Stimulated activated CD4-positive, alpha-beta T cell treated with anti-CD3 and anti-CD28 coated beads, Interleukin-4, amount 100 ng/mL, for 4 hours (primary cell): ENCODE measurements around the gene MAL.

Experiments used
- DNase-seq, 2 experiments: peaks; one replicate each; pipeline ENCODE4 v3.0.0-alpha.2; 2020

MAL gene

GRCh38 chr2:94996305-94997100, 29.0 kb upstream of the MAL start:
- no peak for DNase-seq

GRCh38 chr2:94997981-94998930, 27.3 kb upstream of the MAL start:
- DNase-seq: no peak

DNA sequence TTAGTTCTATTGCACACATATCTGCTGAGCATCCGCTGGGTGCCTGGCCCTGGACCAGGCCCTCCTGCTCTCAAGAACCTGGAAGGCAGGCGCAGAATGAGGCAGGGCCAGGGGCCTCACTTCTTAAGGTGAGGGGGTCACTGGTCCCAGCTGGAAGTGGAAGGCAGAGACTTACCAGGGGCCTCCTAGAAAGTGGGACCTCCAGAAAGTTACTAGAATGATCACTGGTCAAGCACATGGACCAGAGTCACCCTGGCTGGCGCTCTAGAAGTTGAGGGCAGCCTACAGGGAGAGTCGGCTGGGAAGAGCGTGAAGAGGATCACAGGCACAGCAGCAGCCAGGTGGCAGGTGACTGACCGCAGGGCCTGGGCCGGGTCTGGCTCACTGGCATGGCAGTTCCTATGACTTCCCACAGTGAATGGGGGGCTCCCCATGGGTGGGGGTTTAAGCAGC, 26.1 kb upstream of the MAL start:
- DNase-seq: no peak

GRCh38 chr2:95001051-95001562, 24.4 kb upstream of the MAL start:
- DNase-seq: no peak

- DNase-seq: no peak
These were observed 23.8 kb upstream of the MAL start for GRCh38 chr2:95001701-95002100.

DNA sequence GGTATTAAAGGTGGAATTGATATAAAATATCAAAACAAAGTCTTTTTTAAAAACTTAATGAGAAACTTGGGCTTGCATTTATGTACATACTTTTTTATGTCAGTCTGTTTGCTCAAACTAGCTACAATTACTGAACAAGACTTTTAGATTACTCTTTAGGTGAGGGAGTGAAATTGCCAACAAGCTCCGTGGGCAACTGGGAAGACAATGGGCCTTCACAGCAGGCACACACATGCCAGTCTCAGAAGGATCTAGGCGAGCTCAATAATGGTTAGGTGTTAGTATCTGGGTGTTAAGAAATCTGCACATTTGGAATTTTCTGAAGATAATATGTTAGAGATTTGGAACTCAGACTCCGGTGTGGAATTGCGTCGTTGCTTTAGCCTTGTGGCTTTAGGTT, 23.0 kb upstream of the MAL start:
- no peak for DNase-seq

DNA sequence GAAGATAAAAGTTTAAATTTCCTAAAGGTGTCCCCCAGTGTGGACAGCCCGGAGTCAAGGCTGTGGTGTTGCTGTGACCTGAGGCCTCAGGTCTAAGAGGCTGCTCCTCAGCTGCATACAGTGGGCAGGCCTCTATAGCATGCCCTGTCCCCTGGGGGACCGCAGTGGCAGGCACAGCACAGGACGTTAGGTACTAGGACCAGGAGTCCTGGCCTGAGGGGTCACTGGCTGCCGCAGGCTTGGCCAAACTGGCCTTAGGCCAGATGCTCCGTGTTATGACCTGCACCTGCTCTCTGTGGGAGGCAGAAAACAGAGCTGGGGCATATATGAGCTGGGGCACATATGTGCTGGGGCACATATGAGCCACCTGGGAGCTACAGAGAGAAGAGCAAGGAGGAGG, 21.2 kb upstream of the MAL start:
- DNase-seq: no peak

DNA sequence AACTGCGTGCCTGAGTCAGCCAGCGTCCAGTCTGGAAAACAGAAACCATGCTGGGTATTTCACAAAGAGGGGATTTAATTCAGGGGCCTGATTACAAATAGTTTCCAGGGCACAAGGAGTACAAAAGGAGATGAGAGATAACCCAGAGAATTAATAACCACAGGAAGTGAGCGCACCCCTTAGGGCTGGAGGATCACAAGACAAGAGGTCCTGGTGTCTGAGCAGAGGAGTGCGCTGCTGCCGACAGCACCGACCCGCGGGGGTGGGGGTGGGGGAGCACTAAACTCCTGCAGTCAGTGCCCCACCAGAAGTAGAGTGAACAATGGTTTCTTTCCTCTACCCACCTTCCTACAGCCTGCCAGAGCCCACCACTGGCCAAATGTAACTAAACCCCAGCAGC, 20.8 kb upstream of the MAL start:
- no peak for DNase-seq

DNA sequence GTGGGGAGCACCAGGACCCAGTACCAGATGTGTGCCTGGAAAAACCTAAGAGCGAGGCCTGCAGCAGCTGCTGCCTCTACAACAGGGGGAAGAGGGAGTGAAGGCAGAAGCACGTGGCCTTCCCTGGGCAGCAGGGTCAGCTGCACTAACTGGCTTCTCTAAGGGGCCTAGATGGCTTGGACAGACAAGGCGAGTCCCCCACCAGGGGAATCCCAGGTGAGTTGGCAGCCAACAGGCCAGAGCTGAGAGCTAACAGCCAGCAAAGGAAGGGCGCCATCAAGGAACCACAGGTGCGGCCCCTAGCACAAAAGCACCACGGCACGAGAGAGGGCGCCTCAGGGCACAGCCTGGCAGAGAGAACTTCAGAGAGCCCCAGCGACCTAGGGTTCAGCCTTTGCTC, 19.8 kb upstream of the MAL start:
- DNase-seq: no peak

- DNase-seq: no peak
These were observed 18.9 kb upstream of the MAL start for GRCh38 chr2:95006588-95006987.

- DNase-seq: no peak
These were observed 18.4 kb upstream of the MAL start for GRCh38 chr2:95007031-95007609.

DNA sequence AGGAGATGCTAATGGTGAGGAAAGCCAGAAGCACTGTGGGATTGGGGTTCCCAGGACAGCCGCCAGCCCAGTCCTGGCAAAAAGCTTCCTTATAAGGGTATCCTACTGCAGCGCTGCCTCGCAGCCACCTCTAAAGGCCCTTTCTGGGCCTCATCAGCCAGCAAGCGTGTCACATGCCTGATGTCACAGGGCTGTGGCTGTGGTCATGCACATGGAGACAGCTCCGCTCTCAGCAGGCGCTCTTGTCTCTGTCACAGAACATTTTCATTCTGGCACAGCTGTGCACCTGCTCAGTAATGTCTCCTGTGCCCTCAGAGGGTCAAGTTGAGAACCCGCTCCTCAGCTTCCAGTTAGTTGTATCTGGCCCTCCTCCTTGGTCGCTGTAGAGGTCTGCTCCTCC, 17.7 kb upstream of the MAL start:
- DNase-seq: no peak

DNA sequence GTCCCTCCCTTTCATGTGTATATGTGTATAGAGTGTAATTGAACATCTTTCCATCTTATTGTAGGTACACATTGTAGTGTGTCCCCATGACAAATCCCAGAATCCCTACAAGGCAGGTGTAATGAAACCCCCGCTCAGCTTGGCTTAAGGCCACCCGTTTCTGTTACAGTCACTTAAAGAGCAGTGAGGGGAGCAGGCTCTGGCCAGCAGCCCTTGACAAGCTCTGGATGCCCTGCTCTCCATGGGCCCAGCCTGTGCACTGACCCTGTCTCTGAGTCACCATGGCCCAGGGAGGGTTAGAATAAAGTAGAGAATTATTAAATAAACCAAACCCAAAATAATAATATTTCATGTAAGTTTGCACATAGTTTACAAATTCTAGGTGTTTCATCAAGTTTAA, 17.2 kb upstream of the MAL start:
- no peak for DNase-seq

DNA sequence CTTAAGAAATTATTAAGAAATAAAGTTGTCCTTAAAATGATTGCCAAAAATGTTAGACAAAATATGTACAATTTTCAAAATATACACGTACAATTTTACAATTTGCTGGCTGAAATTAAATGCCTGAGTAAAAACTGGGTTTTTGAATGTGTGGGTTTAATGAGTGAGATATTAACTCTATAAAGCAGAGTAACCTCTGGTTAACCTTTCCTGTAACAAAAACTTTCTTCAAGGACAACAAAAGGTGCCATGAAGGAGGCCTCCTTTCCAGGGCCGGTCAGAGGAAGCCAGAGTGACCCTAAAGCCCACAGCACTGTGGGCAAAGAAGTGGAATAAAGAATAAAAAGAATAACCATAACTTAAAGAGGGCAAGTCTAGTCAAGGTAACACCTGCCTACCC, 16.5 kb upstream of the MAL start:
- DNase-seq: no peak

- DNase-seq: no peak
These were observed 16.1 kb upstream of the MAL start for GRCh38 chr2:95009412-95009811.

DNA sequence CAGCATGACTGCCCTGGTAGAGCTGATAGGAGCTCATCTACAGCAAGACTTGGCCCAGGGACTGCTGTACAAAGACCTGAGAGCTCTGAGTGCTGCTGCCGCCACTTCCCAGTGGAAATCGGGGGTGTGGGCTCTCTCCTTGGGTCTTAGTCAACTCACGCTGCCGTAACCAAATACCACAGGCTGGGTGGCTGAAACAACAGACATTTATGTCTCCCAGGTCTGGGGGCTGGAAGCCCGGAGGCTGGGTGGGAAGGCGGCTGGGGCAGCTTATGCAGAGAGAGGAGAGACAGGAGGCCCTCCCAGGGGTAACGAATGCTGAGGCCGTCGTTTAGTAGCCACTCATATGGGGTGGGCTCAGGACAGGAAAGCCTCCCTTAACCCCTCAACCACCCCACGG, 15.4 kb upstream of the MAL start:
- DNase-seq: no peak

DNA sequence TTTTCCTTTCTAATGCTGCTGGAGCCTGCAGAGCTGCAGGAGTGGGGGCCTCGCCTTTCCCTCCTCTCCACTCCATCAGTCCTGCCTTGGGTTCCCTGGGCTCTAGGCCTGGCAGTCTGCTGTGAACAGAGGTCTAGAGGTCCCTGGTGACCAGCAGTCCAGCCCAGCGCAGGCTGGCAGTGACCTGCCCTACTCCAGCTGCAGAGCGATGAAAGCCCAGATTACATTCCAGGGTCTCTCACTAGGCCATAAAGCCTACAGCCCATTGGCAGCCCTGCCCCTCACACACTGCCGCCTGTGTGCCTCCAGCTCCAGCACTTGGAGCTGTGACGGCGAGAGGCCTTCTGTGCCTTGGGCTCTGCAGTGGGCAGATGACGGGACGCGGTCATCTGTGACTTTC, 14.8 kb upstream of the MAL start:
- no peak for DNase-seq

- DNase-seq: no peak
These were observed 12.5 kb upstream of the MAL start for GRCh38 chr2:95012881-95013550.

- DNase-seq: no peak
These were observed 11.8 kb upstream of the MAL start for GRCh38 chr2:95013726-95014125.

GRCh38 chr2:95014126-95014708, 11.3 kb upstream of the MAL start:
- DNase-seq: no peak

DNA sequence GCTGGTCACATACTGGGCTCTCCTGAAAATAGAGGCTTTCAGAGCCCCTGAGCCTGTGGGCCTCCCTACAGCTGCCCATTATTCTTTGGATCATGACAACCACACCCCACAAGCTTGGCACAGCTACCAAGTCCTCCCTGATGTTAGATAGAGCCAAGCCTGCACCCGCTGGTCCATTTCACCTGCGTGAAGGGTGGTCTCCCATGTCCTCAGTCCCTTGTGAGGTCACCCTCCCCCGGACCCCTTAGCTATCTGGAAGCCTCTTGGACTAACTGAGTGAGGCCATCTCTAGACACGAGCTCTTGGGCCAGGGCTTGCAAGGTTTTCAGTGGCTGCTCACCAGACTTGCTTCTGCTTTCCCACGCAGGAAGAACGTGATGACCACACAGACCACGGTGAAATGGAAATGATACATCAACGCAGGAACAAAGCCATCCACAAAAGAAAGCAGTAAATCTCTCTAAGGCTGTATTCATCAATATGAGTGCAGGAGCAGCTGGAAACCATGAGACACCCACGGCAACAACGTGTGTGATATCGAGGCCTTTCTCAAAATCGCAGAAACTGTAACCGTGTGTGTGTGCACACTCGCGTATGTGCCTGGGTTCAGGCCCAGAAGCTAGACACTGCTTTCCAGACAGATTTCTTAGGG, 10.1 kb upstream of the MAL start:
- DNase-seq: no peak

- DNase-seq: no peak
These were observed 8.9 kb upstream of the MAL start for GRCh38 chr2:95016616-95017015.
